Neural progenitor cell (in vitro differentiated cells): ENCODE results near the gene SHC2.

Experiments
- CTCF ChIP-seq: fragments of 200-600 bp; sonication (generic); IDR thresholded peaks from 2 replicates; pipeline ENCODE4 v1.5.1; 2017; ENCODE audit warnings: antibody characterized with exemption, mild to moderate bottlenecking
- EZH2 ChIP-seq: fragments of 200-600 bp; sonication (generic); IDR thresholded peaks from 2 replicates; pipeline ENCODE4 v1.6.1; 2017; ENCODE audit warnings: antibody characterized with exemption, mild to moderate bottlenecking, moderate library complexity

- TF ChIP-seq EZH2 (no peak), CTCF (no peak)
Measured at GRCh38 chr19:410243-410781, 50.5 kb downstream of the SHC2 start.
